EL (cell line): ENCODE results near the gene SZT2.

Experiments used
- DNase-seq: peaks from one replicate; pipeline ENCODE4 v3.0.0-alpha.2; 2016

SZT2 gene

DNA sequence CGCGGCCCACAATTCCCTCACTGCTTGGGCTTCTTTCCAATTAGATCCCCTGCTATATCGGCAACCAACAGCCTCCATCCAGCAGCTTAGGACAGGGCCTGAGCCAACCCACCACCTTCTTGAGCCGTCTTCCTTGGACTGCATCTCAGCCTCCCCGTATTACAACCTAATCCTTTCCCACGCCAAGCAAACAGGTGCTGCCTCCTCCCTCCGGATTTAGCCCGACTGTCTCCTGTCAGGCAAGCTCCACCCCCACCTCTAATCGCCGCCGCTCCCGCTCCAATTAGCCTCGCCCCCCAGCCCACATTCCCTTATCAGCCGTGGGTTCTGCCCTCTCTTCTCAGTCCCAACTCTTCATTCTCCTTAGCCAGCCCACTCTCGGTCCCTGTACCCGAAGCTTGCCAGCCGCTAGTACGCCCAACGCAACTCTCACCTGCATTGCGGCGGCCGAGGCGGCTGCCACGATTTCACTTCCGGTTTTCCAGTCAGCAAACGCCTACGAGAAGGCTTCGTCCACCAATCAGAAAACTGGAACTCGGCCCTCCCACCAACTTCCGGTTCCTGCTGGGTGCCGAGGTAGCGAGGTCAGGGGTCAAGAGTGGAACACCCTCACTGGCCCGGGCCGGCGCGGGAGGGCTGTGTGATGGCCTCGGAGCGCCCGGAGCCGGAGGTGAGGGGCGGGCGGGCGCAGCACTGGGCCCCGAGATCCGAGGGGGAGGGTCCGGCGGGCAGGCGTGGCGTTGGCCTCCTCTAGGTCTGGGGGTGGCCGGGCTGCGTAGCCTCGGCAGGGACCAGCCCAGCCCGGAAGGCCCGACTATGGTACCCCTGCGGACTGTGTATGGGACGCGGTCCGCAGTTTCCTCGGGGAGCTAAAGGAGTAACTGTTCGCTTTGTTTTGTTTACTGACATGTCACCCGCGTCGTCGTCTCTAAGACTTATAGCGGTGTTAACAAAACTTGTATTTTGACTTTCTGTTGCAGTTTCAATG, at the start of gene SZT2, which contains the start of gene MED8:
SZT2 (plus strand) TSS at position 574 of the 988 bp plus-strand sequence; CDS start at position 644, 70 bp downstream.
MED8 (minus strand) TSS at position 475 of the 988 bp plus-strand sequence; CDS start at position 439, 36 bp downstream.
- DNase-seq = peak; percentile 96

- no peak for DNase-seq
Measured at GRCh38 chr1:43340559-43340958, 49.1 kb upstream of the SZT2 start.

GRCh38 chr1:43344267-43344850, 45.3 kb upstream of the SZT2 start:
- no peak for DNase-seq

DNA sequence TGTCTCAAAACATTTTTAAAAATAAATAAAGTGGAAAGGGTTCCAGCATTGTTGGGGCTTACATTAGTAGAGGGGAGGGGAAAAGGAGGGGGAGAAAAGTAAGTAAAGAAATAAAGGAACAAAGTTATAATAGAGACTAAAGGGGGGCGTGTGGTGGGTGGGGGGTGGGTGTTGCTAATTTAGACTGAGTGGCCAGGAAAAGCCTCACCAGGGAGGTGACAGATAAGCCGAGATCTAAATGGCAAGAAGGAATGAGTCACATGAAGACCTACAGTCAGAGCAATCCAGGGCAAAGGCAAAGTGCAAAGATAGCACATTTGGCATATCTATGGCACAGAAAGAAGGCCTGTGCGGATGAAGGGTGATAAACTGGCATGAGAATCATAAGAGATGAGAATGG, 44.6 kb upstream of the SZT2 start:
- DNase-seq = no peak

GRCh38 chr1:43346636-43347035, 43.1 kb upstream of the SZT2 start:
- no peak for DNase-seq

- no peak for DNase-seq
Measured at GRCh38 chr1:43348343-43348808, 41.3 kb upstream of the SZT2 start.

DNA sequence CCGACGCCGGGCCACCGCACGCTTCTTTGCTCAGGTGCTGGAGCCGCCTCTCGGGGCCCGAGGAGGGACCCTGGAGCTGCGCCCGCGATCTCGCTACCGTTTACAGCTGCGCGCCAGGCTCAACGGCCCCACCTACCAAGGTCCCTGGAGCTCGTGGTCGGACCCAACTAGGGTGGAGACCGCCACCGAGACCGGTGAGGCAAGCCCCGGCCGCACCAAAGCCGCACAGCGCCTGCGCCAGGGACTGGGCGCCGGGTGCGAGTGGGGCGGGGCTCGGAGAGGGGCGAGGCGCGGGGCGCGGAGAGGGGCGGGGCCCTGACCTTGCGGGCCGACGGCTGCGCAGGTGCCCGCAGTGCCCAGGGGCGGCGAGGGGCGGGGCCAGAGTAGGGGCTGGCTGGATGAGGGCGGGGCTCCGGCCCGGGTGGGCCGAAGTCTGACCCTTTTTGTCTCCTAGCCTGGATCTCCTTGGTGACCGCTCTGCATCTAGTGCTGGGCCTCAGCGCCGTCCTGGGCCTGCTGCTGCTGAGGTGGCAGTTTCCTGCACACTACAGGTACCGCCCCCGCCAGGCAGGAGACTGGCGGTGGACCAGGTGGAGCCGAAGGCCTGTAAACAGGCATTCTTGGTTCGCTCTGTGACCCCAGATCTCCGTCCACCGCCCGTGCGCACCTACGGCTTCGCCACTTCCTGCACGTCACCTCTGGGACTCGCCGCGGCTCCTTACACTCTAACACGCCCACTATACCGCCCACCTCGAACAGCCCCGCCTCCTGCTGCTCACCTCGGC, 40.7 kb upstream of the SZT2 start:
- DNase-seq = peak; percentile 66

GRCh38 chr1:43349594-43350306, 39.9 kb upstream of the SZT2 start:
- DNase-seq = peak; percentile 56

DNA sequence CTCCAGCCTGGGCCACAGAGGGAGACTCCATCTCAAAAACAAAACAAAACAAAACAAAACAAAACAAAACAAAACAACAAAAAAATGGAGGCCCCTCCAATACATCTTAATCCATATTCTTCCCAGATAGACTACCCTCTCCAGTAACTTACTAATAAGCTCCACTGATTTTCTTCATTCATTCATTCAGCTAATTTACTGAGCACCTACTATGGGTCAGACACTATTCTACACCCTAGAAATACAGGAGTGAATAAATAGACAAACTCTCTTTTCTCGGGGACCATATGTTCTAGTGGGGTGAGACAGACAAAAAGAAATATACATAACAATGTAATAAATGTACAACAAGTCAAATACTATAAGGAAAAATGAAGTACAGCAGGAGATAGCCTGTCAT, 38.7 kb upstream of the SZT2 start:
- no peak for DNase-seq

DNA sequence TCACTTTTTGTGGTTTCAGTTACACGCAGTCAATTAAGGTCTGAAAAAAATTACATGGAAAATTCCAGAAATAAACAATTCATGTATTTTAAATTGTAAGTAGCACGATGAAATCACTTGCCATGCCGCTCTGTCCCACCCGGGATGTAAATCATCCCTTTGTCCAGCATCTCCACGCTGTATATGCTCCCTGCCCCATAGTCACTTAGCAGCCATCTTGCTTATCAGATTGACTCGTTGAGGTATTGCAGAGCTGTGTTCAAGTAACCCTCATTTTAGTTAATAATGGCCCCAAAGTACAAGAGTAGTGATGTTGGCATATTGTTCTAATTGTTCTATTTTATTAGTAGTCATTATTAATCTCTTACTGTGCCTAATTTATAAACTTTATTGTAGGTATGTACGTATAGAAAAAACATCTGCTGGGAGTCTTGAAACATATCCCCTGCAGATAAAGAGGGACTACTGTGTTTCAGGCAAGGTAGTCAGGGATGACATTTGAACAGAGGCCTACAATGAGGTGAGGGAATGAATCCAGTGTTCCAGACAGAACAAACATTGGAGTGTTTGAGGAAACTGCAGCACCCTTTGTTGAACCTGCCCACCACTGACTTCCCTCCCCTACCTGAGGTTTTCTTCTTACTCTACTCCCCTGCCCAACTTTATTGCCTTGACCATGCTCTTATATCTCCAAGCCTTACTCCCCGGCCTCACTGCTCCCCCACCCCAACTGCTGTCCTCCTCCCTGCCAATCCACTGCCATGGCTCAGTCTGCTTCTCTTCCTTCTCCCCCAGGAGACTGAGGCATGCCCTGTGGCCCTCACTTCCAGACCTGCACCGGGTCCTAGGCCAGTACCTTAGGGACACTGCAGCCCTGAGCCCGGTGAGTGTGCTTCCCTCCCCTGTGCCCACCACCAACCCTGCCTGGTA, 38.0 kb upstream of the SZT2 start:
- no peak for DNase-seq

DNA sequence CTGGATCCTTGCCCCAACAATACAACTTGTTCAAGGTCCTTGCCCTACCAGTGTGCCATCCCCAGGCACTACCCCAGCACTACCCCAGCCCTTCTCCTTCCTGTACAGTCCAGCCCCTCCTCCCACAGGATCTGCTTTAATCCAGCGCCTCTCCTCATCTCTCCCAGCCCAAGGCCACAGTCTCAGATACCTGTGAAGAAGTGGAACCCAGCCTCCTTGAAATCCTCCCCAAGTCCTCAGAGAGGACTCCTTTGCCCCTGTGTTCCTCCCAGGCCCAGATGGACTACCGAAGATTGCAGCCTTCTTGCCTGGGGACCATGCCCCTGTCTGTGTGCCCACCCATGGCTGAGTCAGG, 37.4 kb upstream of the SZT2 start:
- DNase-seq = no peak

DNA sequence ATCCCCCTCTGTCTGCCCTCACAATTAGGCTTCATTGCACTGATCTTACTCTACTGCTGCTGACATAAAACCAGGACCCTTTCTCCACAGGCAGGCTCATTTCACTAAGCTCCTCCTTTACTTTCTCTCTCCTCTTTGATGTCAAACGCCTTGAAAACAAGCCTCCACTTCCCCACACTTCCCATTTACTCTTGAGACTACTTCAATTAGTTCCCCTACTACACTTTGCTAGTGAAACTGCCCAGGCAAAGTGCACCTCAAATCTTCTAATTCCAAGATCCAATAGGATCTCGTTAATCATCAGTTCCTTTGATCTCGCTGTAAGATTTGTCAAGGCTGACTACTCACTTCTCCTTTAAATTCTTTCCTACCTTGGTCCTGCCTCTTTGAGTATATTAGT, 36.8 kb upstream of the SZT2 start:
- DNase-seq = no peak

GRCh38 chr1:43354471-43354870, 35.2 kb upstream of the SZT2 start:
- no peak for DNase-seq

- DNase-seq = peak; percentile 25
Measured at GRCh38 chr1:43354936-43355335, 34.8 kb upstream of the SZT2 start.

DNA sequence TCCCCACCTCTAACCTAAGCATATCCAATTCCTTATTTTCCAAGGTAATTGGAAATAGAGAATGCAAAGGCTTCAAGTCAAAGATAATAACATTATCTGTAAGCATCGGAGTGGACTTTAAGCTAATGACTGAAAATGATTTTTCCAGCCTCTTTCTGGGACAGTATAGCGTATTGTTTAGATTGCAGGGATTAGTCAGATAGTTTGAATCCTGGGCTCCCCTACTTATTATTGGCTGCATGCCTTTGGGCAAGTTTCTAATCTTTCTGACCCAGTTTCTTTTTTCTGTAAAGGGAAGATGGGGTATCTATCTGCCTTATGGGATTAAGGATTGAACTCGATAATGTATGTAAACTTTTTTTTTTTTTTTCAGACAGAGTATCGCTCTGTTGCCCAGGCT, 32.4 kb upstream of the SZT2 start:
- DNase-seq = no peak

- DNase-seq = no peak
Measured at GRCh38 chr1:43358121-43358745, 31.5 kb upstream of the SZT2 start.

- DNase-seq = peak; percentile 99
Measured at GRCh38 chr1:43358746-43359693, 30.7 kb upstream of the SZT2 start, which contains the start of gene CDC20. CDC20 (plus strand) TSS chr1:43358981; CDS start chr1:43359216, 235 bp downstream.

GRCh38 chr1:43359696-43360095, 30.0 kb upstream of the SZT2 start:
- DNase-seq = peak; percentile 45

- DNase-seq = peak; percentile 8
Measured at GRCh38 chr1:43360616-43361015, 29.1 kb upstream of the SZT2 start.
